GM18951 (cell line): Measurements from ENCODE around the gene SLC38A9.
"Not testable (repeated sequence)": the region's sequence is repeated elsewhere in the genome, so short reads cannot be mapped to it uniquely, and the experiment has no call there.

Experiments used
- POLR2A ChIP-seq: IDR thresholded peaks from 4 replicates; pipeline ENCODE4 v1.6.1; 2011; ENCODE audit warnings: mild to moderate bottlenecking; ENCODE audit not compliant: insufficient read length, insufficient read depth; ENCODE audit errors: extremely low read depth
- in situ Hi-C: fragments of 300-500 bp; cut with MboI; formaldehyde crosslinking; loops from one replicate; pipeline ENCODE4 v1.12.0; 2022; ENCODE audit warnings: low sequenced_read_pairs, mixed read lengths, inconsistent platforms; ENCODE audit not compliant: unreplicated experiment

The SLC38A9 gene

DNA sequence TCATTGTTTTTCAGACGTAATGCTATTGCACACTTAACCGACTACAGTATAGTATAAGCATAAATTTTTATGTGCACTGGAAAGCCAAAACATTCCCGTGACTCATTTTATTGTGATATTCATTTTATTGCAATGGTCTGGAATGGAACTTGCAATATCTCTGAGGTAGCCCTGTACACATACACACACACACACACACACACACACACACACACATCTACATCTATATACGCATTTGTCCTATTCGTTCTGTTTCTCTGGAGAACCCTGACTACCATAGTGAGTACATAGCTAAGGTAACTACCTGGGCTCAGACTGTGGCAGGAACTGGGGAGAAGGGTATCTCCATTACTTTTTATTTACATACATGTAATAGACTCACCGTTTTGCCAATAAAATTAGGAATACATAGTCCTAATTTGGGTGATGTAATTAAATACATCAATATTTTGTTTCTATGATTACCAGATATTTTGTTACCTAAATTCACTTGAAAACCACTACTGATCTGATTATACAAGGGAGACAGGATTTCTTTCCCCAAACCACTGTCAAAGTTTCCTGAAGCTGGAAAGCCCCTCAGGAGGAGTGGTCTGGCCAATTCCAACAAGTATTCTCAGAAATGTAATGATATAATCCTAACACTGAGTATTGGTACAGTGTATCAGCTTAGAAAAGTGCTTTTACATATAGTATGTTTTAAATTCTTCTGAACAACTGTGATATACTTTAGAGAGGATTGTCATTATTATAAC, 103.4 kb downstream of the SLC38A9 start:
- in situ Hi-C loops, result no loop called here
- no peak for TF ChIP-seq POLR2A

DNA sequence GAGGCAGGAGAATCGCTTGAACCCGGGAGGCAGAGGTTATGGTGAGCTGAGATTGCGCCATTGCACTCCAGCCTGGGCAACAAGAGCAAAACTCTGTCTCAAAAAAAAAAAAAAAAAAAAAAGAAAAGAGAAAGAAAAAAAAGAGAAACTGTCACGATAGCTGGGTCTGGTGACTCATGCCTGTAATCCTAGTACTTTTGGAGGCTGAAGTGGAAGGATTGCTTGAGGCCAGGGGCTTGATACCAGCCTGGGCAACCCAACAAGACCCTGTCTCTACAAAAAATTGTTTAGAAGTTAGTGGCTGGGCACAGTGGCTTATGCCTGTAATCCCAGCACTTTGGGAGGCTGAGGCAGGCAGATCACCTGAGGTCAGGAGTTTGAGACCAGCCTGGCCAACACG, 104.8 kb downstream of the SLC38A9 start:
- in situ Hi-C loops, result not testable (repeated sequence)

DNA sequence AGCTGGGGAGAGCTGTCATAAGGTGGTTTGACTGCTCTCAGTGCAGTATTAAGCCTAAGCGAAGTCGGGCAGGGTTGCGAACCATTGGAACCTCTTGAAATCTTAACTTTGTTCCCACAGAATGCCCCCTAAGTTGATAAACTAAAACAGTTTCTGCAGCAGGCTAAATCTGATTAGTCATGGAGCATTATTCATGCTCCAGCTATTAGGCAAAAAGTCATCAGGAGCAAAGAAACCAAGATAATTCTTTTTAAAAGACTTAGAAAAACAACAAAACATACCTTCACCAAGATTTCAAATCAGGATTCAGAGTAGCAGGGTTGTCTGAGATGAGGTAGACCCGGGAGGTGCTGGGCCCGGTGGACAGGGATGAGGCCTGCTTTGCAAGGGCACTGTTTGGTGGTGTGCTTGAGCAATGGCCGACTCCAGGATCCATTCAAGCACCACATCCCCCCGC, 107.5 kb downstream of the SLC38A9 start:
- in situ Hi-C loops, result no loop called here

DNA sequence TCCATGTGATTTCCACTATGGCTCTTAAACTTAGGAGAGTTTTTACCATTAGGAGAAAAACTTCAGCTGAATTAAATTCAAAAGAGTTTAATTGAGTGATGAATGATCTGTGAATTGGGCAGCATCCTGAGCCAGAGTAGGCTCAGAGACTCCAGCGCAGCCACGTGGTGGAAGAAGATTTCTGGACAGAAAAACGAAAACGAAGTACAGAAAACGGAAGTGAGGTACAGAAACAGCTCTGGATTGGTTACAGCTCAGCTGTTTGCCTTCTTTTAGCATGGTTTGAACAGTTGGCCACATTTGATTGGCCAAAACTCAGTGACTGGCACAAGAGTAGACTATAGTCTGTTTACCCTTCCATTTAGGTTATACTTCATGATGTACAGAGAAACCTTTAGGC, 108.2 kb downstream of the SLC38A9 start:
- in situ Hi-C loops, result no loop called here
- TF ChIP-seq POLR2A, result no peak

More for the DNA sequence above, 107.5 kb downstream of the SLC38A9 start:
- TF ChIP-seq POLR2A, result no peak

DNA sequence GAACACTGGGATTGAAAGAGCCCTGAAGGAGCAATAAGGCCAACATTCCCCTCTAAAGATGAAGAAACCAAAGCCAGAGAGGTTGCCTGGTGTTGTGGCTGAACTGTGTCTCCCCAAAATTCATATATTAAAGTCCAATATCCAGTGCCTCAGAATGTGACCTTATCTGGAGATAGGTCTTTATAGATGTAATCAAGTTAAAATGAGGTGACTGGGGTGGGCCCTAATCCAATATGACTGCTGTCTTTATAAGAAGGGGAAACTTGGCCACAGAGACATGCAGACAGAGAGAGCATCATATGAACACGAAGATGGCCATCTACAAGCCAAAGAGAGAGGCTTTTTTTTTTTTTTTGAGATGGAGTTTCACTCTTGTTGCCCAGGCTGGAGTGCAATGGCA, 110.5 kb downstream of the SLC38A9 start:
- in situ Hi-C loops, result no loop called here
- no peak for TF ChIP-seq POLR2A

DNA sequence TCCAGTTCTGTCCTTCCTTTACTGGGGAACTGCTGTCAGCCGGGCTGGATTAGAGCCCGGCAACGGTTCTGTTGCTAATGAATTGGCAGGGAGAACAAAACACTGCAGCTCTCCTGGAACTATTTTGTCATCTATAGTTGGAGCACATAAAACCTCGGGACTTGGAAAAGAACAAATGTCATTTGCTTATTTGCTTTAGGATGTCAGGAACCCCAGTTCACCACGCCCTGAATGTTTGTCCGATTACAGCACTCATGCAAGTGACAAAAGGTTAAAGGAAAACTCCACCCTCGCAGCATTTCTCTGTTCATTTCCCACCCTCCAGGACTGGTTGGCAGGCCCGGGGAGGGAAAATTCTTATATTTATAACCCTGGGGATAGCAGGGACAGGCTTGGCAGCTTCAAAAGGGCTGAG, 110.9 kb downstream of the SLC38A9 start:
- TF ChIP-seq POLR2A, result no peak
- in situ Hi-C loops, result no loop called here

DNA sequence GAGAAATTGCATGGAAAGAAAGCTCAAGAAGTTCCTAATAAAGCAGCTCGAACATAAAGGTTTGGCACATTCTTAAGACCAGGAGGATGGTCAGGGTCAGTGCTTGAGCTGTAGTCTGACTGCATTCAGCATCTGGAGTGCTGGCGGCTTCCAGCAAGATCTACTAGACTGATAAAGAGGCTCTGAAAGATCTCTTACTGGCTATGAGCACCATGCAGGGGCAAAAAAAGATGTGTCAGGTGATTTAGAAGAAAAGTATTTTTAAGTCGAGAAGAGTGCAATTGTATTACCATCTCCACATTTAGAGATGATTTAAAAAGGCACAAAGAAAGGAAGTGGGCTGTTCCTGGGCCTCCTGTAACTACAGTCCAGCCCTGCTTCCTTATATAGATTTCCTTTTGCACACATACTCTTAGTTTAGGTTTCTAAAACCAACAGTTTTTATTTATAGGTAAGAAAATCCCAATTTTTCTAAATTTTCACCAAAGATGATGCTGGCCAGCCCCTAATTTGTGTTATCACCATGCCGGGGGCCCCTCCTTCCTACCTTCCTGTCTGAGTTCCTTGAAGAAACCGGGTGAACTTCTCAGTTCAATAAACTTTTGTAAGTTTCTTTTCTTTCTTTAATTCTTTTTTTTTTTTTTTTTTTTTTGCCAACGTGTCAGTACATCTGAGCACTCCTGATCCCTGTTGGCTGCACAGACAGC, 111.5 kb downstream of the SLC38A9 start:
- in situ Hi-C loops, result no loop called here
- no peak for TF ChIP-seq POLR2A

DNA sequence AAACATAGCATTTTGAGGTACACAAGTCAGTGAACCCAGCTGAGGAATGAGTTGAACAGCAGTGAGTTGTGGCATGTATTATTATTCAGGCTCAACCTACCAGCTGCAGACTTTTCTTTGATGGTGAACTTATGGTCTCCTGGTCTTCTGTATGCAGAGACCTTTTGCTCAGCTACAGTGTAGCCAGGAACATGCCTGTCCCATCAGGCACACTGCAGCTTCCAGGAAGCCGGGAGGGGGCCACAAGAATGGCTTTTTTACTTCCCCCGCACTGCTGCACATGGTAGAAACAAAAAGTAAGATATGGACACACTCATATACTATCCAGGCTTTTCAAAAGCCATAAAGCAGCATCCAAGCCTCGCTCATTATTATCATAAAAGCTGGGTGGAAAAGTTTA, 112.0 kb downstream of the SLC38A9 start:
- in situ Hi-C loops, result no loop called here
- TF ChIP-seq POLR2A, result no peak

DNA sequence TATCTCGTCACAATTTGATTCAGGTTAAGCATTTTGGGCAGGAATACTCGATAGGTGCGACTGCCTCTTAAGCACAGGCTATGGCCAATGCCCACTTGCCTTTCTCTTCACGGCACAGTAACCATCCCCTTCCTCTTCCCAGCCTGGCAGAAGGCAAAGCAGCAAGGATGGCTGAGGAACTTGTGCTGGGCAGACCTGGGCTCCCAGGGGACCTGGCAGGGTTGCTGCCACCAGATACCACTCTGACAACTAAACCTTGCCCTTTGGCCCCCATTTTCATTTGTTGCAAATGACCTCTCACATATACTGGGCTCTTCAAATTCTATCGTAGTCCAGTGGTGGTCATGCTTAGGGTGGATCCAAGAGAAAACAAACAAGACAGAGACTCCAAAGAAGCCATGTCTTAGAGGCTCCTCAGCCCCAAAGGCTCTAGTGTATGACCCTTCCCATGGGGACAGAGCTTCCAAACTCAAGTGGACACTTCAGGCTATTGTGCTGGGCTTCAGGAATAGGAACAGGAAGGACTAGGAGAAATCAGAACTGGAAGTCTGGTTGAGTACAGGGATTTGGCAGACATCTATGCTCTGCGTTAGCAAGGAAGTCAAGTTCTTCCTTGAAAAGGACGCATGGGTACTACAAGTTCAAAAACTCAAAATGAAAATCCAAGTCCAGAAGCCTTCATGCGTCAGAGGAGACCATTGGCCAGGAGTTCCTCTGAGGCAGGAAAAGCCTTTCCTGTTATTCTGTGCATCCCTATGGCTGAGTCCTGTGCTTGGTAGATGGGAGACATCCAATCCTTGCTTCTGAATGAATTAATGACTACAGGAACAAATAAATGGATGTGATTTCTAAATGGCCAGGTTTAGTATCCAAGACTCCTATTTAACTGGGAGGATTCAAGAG, 112.7 kb downstream of the SLC38A9 start:
- in situ Hi-C loops, result no loop called here
- TF ChIP-seq POLR2A, result no peak

DNA sequence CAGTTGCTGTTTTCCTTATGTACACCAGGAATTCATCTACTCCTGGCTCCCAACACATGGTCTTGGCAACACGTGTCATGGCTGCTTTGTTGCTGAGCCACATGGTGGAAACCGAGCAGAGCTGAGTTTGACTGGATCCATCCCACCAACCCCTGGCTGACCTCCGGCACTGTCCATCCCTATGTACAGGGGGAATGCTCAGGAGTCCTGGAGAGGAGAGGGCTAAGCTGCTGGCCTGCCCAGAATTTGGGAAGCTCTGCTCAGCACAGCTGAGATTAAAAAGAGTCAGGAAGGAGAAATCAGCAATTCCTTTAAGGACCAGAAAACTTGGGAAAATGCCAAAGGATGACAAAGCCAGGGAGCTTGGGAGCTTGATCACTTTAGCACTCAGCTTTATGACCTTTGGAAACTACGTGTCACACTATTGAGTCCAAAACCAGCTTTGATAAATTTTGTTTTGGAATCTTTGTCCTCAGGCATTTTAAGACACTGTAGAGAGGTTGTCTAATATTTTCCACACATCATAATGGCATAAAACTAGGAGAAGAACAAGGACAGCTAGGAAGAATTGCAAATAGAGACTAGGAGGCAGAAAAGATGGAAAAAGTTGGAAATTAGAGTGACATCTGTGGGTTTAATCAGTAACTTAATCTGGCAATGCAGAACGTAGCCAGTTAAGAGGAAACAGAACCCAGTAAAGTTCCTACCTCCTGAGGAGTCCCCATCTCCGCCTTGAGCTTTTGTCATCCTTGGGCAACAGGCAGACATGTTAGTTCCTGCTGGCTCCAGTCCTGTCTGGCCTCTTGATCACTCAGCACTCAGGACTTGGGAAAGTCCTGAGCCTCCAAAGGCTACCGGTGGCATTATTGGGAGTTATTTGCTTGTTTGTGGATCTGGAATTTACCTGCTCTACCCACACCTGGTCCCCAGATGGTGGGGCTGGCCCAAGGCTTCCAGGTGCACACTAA, 114.8 kb downstream of the SLC38A9 start:
- in situ Hi-C loops, result no loop called here
- TF ChIP-seq POLR2A, result no peak

DNA sequence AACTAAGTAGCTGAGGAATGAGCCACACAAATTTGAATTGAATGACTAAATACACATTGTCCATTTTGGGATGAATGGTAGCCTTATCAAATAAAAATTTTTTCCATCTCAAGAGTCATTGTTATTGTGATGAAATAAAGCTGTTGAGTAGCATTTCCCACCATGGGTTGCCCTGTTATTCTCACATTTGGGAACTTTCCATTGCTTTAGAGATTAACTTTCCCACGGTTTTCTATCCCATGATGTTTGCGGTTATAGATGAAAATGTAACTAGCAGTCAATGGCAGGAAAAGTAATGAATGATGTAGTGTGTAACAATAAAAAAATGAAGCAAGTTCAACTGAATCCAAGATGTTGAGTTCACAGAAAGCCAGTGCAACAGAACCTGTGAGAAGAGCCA, 117.5 kb downstream of the SLC38A9 start:
- in situ Hi-C loops, result no loop called here
- no peak for TF ChIP-seq POLR2A

DNA sequence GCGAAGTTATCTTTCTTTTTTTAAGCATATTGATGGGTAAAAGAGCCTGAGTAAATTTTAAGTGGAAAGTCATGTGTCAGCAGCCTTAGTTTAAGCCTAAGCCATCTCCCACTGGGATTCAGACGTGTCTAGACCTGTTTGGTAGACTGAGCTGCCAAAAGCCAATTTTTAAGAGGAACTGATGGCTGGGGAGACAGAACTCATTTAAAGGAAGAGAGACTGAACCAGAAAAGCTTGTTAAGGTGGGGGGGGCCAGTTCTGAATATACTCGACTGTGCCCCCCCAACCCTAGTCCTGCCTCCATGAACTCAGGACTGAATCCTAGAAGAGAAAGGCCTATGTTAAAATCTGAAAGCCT, 119.0 kb downstream of the SLC38A9 start:
- in situ Hi-C loops, result no loop called here
- no peak for TF ChIP-seq POLR2A
